ENCODE results near the gene ZBTB21.

The ZBTB21 gene

DNA sequence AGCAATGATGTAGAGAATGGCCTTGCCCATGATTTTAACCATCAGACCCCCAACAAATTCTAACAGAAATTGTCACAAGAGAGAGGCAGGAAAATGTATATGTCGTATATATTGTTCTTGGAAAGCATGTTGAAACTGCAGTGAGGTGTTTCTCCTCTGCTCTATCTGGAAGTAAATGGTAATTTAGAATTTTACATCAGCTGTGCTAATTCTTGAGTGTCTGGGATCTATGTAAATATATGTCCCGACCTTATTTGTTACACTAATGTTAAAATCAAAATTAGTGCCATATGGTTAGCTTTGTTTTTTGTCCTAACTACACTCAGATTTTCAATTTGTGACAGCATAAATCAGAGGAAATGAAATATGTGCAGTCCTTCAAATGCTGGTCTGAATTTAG, 20.5 kb downstream of the ZBTB21 start:
- no peak for DNase-seq

DNA sequence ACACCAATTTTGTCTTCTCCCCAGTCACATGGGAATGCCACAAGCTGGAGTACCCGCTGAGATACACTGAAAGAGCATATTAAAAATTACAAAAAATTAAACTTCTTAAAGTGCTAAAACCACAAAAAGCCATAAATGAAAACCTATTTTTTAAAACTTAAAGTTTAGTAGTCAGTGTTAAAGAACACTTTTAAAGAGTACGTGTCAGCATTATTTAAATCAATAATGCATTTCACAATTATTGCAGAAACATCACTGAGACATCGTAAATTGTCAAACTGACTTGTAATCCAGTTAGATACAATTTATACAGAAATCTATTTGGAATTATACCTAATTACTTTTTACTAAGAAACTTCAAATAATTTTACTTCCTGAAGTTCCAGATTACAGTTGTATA, 22.9 kb downstream of the ZBTB21 start:
- DNase-seq = no peak

DNA sequence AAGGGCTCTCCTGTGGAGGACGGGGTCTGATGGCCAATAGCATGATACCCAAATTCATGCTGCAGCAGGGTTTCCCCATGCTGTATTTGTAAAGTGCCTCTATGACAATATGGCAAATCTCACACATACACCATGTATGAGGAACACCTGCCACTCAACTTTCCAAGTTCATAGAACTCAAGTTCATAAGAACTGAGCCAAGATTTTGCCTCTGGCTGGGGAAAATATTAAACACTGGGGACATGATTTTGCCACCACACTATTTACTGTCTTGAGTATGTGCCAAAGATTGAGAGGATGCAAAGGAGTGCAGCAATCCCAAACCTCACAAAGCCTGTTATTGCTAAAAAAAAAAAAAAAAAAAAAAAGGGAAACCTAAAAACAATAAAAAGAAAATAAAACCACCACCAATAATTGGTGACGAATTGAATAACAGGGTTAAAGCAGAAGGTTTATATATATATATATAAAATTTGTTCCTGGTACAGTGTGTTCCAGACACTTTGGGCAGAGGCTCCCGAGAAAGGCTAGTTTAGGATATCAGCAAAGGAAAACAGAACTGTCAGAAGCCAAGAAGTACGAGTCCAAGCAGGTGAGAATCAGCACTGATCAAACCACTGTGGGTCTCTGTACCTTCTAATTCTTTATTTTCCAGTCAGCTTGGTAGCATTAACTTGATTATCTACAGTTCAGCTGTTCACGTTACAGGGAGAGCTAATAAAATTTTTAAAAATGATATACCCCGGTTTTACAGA, 24.3 kb downstream of the ZBTB21 start:
- DNase-seq = no peak

DNA sequence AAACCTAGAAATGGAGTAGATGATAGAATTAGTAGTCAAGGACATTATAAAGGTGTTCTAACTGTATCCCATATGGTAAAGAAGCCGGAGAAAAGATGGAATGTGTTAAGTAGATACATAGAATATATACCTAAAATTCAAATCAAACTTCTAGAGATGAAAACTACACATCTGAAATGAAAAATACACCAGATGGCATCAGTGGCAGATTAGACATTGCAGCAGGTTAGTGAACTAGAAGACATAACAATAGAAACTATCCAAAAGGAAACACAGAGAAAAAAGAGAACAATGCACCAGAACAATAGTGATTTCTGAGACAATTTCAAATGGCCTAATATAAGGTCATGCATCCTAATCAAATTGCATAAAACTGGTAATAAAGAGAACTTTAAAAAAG, 26.9 kb downstream of the ZBTB21 start:
- no peak for DNase-seq

DNA sequence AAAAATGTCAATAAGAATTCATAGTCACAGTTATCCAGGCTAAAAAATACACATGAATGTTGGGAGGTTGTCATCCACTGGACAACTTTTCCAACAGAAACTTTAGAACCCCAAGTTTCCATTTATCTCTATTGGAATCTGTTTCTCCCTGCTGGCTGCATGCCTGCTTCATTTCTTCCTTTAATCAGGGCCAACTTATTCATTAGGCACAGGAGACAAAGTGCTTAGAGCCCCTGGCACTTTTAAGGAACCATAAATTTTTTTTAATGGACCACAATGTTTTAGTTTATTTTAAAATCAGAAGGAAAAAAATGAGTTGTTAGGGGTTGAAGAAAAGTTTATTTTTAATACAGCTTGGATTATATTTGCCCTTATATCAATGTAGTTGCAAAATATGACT, 29.6 kb downstream of the ZBTB21 start:
- no peak for DNase-seq

DNA sequence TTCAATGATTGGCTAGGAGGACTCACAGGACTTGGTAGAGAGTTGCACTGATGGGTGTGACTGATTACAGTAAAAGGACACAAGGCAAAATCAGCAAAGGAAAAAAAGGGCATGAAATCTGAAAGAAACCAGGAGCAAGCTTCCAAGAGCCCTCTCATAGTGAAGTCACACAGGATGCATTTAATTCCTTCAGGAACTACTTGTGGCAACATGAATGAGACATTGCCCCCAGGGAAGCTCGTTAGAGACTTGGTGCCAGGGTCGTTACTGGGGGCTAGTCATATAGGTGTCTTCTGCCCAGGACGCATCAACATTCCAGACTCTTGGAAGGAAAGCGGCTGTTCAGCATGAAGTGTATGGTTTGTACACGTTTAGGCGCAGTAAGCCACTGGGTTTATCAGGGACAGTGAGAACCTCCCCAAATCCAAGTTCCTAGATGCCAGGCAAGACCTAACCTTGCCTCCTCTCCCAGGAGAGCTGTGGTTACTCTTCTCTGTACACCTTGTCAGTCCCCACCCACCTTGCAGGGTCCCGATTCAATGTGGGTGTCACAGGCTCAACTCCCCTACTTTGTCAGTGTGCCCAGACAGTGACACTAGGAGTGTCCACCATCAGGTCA, 30.3 kb downstream of the ZBTB21 start:
- DNase-seq = no peak

DNA sequence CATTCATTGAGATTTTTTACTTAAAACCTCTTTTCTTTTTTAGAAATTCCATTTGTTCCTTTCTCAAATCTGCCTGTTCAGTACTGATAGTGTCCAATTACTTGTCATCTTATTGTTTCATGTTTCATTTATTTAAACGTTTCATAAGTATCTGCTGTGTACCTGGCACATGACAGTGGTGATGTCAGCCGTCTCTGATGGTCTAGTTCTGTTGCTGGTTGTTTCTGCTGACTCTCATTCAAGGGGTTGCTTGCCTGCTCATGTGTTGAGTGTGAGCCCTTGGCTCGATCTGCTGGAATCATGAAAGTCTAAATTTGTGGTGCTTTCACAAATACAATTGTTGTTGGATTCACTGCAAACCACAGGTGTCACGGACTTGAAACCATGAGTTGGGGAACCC, 30.8 kb downstream of the ZBTB21 start:
- DNase-seq = no peak

DNA sequence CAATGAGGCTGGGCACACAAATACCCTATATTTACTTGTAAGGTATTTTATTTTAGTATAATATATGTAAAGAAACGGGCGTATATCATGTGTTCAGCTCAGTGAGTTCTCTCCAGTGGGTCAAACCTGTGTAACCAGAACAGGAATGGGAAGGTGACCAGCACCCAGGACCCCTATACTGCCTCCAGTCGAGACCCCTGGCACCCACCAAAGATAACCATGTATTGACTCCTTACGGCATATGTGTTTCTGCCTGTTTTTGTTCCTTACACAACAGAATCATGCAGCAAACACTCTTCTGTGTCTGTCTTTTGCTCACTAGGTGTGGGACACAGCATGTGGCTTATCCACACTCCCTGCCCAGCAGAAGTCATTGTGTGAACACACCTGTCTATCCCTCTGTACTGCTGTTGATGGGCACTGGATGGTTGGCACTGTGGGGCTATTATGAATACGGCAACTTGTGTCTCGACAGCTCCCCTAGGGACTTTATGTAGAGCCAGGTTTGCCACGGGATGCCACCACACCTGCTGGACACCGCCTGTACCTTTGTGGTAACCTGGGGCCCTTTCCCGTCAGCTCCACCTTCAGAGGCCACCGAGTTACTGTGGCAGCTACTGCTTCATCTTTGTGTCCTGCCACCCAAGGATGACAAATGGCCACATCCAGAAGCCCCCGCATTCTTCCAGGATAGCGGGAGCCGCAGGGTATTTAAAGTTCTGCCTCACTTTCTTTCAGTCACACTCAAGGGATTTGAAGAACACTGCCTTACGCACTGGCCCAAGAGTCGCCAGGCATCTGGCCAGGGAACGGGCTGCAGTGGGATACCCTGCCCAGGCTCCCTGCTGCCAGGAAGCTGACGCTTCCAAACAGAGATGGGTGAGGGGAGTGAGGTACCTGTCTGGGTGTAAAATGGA, 32.9 kb downstream of the ZBTB21 start:
- DNase-seq = no peak

DNA sequence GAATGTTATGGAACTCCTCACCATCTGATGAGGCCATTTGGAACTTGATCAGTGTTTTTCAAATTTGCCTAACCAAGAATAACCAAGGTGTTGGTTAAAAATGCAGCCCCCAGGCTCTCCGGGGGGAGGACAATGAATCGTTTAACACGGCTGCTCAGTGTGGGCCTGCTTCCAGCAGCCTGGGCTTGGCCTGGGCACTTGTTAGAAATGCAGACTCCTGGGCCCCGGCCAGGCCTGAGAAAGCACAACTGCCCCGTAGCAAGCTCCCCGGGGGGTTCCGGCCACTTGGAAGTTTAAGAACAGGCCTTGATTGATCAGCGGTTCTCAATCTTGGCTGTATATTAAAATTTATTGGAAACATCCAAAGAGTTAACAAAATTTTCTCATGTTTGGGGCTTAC, 33.5 kb downstream of the ZBTB21 start:
- no peak for DNase-seq

DNA sequence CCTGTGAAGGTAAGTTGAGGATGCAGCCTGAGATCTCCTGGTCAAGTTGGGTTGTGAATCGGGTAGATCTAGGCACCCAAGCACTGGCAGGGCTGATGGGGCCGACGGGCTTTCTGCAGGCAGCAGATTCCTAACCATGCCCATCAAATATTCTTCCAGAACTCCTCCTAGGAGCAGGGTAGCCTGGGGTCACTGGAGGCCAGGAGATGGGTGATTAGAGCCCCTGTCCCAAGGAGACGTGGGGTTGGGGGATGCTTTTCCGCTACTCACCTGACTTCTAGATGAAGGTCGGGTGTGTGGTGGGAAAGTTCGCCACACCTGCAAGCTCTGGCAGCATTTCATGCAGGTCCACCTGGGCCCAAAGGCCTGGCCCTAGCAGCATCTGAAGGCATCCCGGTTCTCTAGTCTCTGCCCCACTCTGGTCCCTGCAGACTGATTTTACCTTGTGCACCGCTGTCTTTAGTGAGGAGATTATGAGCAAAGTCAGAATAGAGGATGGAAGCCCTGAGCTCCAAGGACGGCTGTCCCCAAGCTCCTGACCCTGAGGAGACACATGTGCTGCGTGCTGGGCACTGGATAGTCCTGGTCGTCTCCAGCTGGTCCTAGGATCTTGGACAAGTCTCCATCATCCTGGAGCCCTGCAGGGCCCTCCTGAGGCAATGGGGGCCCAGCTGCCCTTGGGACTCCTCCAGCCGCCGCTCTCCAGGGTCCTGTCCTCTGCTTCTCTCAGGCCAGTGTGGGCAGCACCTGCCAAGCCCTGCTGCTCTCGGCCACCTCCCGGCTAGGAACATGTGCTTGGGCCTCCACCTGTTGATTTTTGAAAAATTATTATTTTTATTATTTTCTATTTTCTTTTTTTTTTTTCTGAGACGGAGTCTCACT, 34.5 kb downstream of the ZBTB21 start:
- no peak for DNase-seq

DNA sequence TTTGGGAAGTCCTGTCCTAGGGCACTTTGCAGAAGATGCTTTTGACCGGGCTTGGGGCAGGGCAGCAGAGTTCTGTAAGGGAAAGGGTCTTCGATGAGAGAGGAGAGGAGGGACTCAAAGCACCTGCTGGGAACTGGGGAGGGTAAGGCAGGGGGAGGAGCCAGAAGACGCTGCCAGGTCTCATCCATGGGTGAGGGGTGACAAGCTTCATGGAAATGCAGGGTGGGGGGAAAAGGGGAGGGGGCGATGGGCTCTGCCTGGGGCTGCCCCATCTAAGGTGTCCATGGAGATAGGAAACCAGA, 35.5 kb downstream of the ZBTB21 start:
- no peak for DNase-seq

DNA sequence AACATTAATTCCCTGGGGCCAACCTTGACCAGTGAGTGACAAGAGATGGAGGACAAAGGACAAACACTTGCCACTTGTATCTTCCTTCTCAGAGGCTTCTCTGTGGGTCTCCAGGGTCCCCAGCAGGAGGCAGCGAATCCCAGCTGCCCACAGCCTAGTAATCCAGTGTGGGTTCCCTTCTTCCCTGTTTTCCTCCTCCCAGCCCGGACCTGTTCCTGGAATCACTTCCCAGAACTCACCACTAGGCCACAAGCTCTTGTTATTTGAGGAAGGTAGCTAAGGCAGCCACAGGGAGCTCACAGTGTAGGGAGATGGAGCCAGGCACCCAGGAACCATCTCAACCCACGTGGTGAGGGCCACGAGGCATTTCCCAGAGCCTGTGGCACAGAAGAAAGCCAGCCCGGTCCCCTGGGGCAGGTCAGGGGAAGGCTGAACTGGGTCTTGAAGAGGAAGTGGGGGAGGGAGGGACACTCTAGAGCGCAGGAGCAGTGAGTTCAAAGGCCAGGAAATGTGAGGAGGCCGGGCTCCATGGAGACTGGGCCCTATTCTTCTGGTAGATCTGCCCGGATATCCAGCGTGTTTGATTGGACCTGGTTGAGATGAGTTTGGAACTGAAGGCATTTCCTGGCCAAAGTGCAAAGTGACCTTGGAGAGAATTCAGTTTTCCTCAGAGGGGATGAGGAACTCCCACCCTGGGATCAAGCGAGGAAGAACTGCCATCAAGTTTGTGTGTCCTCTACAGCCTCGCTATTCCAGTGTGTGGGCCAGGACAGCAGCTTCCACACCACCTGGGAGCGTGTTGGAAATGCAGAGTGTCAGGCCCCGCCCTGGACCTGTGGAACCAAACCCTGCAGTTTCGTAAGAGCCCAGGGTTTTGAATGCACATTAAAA, 36.1 kb downstream of the ZBTB21 start:
- DNase-seq = no peak

DNA sequence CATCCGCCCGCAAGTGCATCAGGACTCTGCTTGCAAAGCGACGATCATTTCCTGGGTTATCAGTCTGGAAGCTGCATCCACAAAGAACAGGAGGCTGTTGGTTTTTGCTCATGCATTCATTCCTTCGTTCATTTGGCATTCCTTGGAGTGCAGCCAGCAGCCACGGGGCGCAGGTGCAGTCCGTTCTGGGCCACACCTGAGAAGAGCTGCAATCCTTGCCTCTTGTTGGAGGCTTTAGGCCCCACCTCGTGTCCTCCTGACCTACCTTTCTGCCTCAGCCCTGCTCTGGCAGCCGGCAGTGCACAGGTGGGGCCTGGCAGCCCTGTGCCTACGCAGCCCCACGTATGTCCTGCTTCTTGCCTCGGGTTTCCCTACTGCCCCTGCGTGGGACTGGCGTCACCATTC, 36.7 kb downstream of the ZBTB21 start:
- no peak for DNase-seq

DNA sequence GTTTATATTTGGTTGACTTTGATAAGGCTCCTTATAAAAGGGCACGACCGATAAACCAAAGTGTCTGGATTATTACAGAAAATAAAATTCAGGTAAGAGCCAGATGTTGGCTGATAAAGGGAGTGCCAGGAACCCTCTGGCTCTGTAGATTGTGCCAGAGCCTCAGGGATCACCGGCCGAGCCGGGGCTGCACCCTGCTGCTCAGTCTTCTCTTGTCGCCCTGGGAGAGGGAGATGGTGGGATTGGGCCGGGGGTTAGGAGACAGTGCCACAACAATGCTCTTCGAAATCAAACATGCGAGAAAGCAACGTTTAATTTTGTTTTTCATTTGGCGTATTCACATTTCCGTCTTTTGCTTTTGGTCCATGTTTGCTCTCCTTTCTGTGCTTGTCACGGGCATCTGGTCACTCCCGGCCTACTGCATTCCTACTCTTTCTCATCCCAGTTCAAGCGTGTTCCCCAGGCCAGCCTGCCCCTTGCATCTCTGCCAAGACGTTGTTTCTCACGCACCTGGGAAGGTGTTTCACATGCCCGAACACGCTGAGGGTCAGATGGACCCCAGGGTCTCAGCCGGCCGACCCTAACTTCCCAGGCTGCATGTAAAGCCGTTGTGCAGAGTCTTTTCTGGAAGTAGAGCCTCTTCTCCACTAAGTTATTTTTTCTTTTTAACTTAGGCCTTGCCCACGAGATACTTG, 37.5 kb downstream of the ZBTB21 start:
- no peak for DNase-seq

DNA sequence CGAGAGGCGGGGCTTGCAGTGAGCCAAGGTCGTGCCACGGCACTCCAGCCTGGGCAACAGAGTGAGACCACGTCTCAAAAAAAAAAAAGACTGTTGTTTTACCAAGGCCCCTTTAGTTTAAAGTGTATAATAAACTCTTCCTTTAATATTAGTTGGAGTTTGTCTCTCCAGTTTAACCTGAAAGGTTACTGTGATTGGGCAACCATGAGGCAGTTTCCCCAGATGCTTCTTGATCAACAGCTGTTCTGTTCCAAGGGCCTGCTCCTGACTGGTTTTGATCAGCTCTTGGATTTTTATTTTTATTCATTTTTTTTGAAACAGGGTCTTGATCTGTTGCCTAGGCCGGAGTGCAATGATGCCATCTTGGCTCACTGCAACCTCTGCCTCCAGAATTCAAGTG, 38.3 kb downstream of the ZBTB21 start:
- no peak for DNase-seq

DNA sequence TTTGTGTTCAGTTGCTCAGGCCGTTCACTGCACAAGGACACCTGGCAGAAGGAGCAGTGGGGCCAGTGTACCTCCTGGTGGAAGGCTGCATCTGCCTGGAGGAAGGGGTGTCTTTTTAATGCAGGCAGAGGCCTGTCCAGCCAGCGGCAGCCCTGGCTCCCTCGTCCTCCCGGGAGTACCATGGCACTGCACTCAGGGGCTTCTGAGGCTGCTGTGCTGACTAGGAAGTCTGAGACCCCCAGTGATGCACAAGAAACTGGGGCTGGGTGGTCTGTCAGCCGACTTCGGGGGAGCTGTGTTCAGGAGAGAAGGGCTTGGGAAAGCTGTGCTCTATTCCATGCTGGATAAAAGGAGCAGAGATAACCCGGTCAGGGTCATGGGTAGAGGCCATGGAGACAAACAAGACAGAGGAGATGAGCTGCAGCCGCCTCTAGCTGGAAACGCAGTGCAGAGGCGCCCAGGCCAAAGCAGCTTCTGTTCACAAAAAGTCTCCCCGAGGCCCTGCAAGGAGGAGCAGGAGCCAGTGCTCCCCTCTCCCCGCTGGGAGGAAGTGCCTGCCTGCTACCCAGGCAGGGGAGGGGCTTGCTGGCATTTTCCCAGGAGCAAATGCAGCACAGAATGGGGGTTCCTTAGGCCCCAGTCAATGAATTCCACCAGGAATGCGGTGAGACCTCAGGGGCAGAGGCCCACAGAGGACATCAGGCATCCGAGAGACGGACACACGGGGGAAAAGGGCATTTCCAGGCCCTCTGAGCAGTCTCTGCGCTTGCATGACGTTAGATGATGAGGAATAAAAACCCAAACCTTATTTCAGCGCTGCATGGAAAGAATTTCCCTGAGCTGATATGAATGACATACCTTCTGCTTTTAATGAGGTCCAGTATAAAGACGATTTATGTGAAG, 39.2 kb downstream of the ZBTB21 start:
- no peak for DNase-seq

DNA sequence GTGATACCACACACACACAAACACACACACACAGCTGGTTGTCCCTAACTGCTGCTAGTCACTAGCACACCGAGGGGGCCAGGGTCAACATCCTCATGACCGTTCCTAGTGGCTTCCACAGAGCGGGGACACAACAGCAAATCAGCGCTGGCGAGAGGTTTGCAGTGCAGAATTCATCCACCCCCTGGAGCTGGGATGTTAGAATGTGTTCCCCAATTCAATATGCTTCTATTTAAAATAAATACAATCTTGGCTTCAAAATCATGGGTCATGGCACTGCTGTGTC, 40.1 kb downstream of the ZBTB21 start:
- DNase-seq = no peak

DNA sequence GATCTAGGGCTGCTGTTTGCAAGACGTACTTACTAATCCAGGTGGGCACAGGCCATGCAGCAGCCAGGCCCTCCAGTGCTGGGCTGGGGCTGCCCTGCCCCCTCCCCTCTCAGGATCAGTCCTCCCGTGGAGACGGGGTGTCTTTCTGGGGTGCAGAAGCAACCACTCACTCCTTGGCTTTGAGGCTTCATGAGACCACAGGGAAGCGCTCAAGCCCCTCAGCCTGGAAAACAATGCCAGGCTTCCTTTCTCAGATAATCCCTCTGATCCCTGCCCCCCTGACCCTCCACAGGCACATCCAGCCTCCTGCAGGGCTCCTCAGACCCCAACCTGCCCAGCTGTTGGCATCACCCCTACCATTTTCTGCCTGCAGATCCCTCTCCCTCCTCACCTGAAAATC, 42.5 kb downstream of the ZBTB21 start:
- no peak for DNase-seq

DNA sequence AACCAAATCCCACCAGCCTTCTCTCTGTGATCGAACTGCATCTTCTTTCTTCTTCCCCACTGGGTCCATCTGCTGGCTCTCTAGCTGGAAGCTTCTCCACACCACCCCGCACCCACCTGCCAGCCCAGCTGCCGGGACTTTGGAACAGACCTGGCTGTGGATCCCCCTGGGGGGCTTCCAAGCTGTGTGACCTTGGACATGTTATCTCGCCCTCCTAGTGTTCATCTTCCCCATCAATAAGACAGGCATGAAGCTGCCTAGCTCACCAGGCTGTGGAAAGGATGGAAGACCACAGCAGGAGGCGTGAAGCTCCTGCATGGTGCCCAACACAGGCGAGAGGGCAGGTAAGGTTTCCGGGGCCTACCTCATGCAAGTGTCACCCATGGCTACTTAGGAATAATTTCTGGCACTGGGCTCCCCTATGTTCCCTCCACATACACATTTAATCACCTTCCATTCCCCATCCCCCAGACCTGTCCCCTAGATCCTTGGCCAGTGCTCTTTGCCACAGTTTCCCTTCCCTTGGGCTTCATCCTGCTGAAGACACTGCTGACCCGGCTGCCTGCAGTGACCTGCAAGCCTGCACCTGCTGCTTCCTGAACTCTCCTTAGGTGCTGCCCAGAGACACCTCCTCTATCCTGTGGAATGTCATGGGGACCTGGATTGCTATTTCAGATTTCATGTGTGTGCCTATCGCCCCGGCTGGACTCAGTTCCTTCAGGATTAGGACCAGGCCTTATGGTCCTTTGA, 43.1 kb downstream of the ZBTB21 start:
- DNase-seq = no peak

Data from right hindlimb (tissue), 1 donor.